H1 (cell line): ENCODE data around the gene IL9R. TPM values are rescaled to one million over a fixed set of nuclear protein-coding genes. Genes with fewer than 3 reads are reported as not detected.

Experiments used
- BACH1 ChIP-seq: IDR thresholded peaks from 2 replicates; pipeline ENCODE4 v1.6.1; 2012; ENCODE audit warnings: low read length, improper control_type of control experiment
- CHD7 ChIP-seq: fragments of 300-600 bp; sonication (generic); IDR thresholded peaks from 2 replicates; pipeline ENCODE4 v1.7.1; 2012; ENCODE audit warnings: low read length, moderate library complexity, mild to moderate bottlenecking, inconsistent platforms; ENCODE audit not compliant: insufficient replicate concordance
- EP300 ChIP-seq, 2 experiments: IDR thresholded peaks; 1 replicate in 1 of 2; 2 replicates in 1 of 2; pipeline ENCODE4 v1.6.1; 2011 to 2012; ENCODE audit warnings: low read depth in 2 of 2, low read length in 2 of 2, mild to moderate bottlenecking in 2 of 2, borderline replicate concordance in 1 of 2, inconsistent platforms in 1 of 2, moderate library complexity in 1 of 2
- PHF8 ChIP-seq: fragments of 200-600 bp; sonication (generic); conservative IDR thresholded peaks from 2 replicates; pipeline ENCODE4 v1.7.1; 2012; ENCODE audit warnings: low read depth, mild to moderate bottlenecking, inconsistent platforms, low read length, moderate library complexity
- RAD21 ChIP-seq, 2 experiments: IDR thresholded peaks in 1 of 2; conservative IDR thresholded peaks in 1 of 2; 2 replicates each; pipeline ENCODE4 v1.6.1; 2011; ENCODE audit warnings: low read depth in 2 of 2, low read length in 2 of 2, improper control_type of control experiment in 1 of 2, inconsistent platforms in 1 of 2, mild to moderate bottlenecking in 1 of 2, moderate library complexity in 1 of 2
- RBBP5 ChIP-seq: IDR thresholded peaks from 2 replicates; pipeline ENCODE4 v1.7.1; 2012; ENCODE audit warnings: low read depth, mild to moderate bottlenecking, inconsistent platforms, low read length, moderate library complexity, borderline replicate concordance
- SIX5 ChIP-seq: IDR thresholded peaks from 2 replicates; pipeline ENCODE4 v1.6.1; 2011; ENCODE audit warnings: mild to moderate bottlenecking, low read depth, low read length
- SP4 ChIP-seq: IDR thresholded peaks from 2 replicates; pipeline ENCODE4 v1.6.1; 2012; ENCODE audit warnings: low read length, inconsistent platforms
- polyA plus RNA-seq, 7 experiments: library from polyadenylated mRNA; depleted of rRNA in 3 of 7; stranded (reverse) in 5 of 7; unstranded in 2 of 7; fragments of >200 nt in 5 of 7; fragments of 200-250 nt in 2 of 7; gene quantifications; 1 replicate in 5 of 7; 2 replicates in 1 of 7; 4 replicates in 1 of 7; pipeline versions ENCODE4 v1.2.1 to v1.2.3, GENCODE V29; 2011 to 2013; ENCODE audit warnings: missing spikeins in 2 of 7, mixed read lengths in 2 of 7
- total RNA-seq: library from RNA; stranded (reverse); fragmentation: NEBNext Ultra II Directional; extraction: Animal tissue kit (Norgen Biotek cat#: 25700); gene quantifications from 2 replicates; pipeline ENCODE4 v1.2.1, GENCODE V29; 2021

IL9R gene
- total and polyA plus RNA-seq, 2 of the 8 experiments (the other 6 are each of a cell fraction or from before 2014, with no cell fraction given), result 0.14 to 0.28 TPM

GRCh38 chrX:155957843-155958242 lies 39.7 kb upstream of the IL9R start (continued):
- TF ChIP-seq CHD7 (no peak), RBBP5 (no peak), SP4 (no peak), SIX5 (no peak), RAD21 (IDR thresholded peaks at IDR 0.05 in 1 of 2, conservative IDR thresholded peaks at IDR 0.05 in 1 of 2; ENCODE audit: low read depth in 2 of 2, low read length in 2 of 2) (no peak), PHF8 (no peak), BACH1 (no peak), EP300 (IDR thresholded peaks at IDR 0.05; ENCODE audit: borderline replicate concordance in 1 of 2, low read depth in 2 of 2, low read length in 2 of 2) (no peak)
